Fibroblast of lung (primary cell): ENCODE data around the gene USH1G. TPM values are rescaled to one million over a fixed set of nuclear protein-coding genes. Genes with fewer than 3 reads are reported as not detected.

Source experiments
- DNase-seq, 2 donors: peaks; one replicate each; pipeline versions ENCODE4 v3.0.0 to v3.0.0-alpha.2; 2010; ENCODE audit warnings: low read depth in 2 of 2
- H2AFZ ChIP-seq: 2 replicates; pipeline ENCODE4 v1.5.1; 2012; ENCODE audit warnings: low read length, control low read depth, inconsistent platforms
- H3K27ac ChIP-seq: 2 replicates; pipeline ENCODE4 v1.5.1; 2011; ENCODE audit warnings: low read length, control low read depth; ENCODE audit not compliant: insufficient read depth
- H3K27me3 ChIP-seq: 2 replicates; pipeline ENCODE4 v1.5.1; 2011; ENCODE audit warnings: mild to moderate bottlenecking, low read length; ENCODE audit not compliant: control insufficient read depth, insufficient read depth
- H3K36me3 ChIP-seq: 2 replicates; pipeline ENCODE4 v1.5.1; 2011; ENCODE audit warnings: low read length; ENCODE audit not compliant: control insufficient read depth, insufficient read depth
- H3K4me1 ChIP-seq: 2 replicates; pipeline ENCODE4 v1.5.1; 2011; ENCODE audit warnings: low read length; ENCODE audit not compliant: control insufficient read depth, insufficient read depth; ENCODE audit errors: extremely low read depth
- H3K4me2 ChIP-seq: 2 replicates; pipeline ENCODE4 v1.5.1; 2011; ENCODE audit warnings: low read length, control low read depth; ENCODE audit not compliant: insufficient read depth; ENCODE audit errors: extremely low read depth
- H3K4me3 ChIP-seq, 4 experiments: fragments of 200-600 bp in 1 of 4; sonication (generic) in 1 of 4; replicated peaks in 1 of 4; 2 replicates each; pipeline ENCODE4 v1.5.1; 2011 to 2016; ENCODE audit warnings: low read length in 4 of 4, low read depth in 3 of 4, mild to moderate bottlenecking in 3 of 4, control low read depth in 2 of 4, inconsistent platforms in 1 of 4, mixed read lengths in 1 of 4; ENCODE audit not compliant: insufficient read depth in 1 of 4; ENCODE audit errors: control extremely low read depth in 1 of 4
- H3K79me2 ChIP-seq: 2 replicates; pipeline ENCODE4 v1.5.1; 2012; ENCODE audit warnings: mild to moderate bottlenecking, low read length, inconsistent platforms; ENCODE audit not compliant: control insufficient read depth, insufficient read depth
- H3K9ac ChIP-seq: 2 replicates; pipeline ENCODE4 v1.5.1; 2011; ENCODE audit warnings: mild to moderate bottlenecking, low read length, control low read depth; ENCODE audit not compliant: insufficient read depth
- H3K9me3 ChIP-seq: 2 replicates; pipeline ENCODE4 v1.5.1; 2012; ENCODE audit warnings: low read depth, low read length; ENCODE audit not compliant: control insufficient read depth, insufficient read depth
- H4K20me1 ChIP-seq: 2 replicates; pipeline ENCODE4 v1.5.1; 2011; ENCODE audit warnings: low read length; ENCODE audit not compliant: control insufficient read depth, insufficient read depth; ENCODE audit errors: extremely low read depth
- EZH2 ChIP-seq: IDR thresholded peaks from 2 replicates; pipeline ENCODE4 v1.5.1; 2012; ENCODE audit warnings: low read length, control low read depth, mild to moderate bottlenecking; ENCODE audit errors: missing control alignments
- polyA plus RNA-seq, 2 donors: library from polyadenylated mRNA; depleted of rRNA in 1 of 2; stranded (reverse) in 1 of 2; unstranded in 1 of 2; fragments of >200 nt; gene quantifications; 2 replicates each; pipeline ENCODE4 v1.2.1, GENCODE V29; 2011 to 2012; ENCODE audit warnings: missing spikeins in 1 of 2
- total RNA-seq: library from RNA; depleted of rRNA; stranded (reverse); fragments of >200 nt; gene quantifications from 2 replicates; pipeline ENCODE4 v1.2.1, GENCODE V29; 2014
- TF ChIP-seq, protein P1 (sequence below), 2 donors: IDR thresholded peaks in 1 of 2; conservative IDR thresholded peaks in 1 of 2; 1 replicate in 1 of 2; 2 replicates in 1 of 2; pipeline ENCODE4 v1.5.1; 2011 to 2012; ENCODE audit warnings: low read length in 2 of 2, control low read depth in 1 of 2, inconsistent platforms in 1 of 2, low read depth in 1 of 2, mild to moderate bottlenecking in 1 of 2

Gene USH1G
- total and polyA plus RNA-seq, 2 donors (not counting 1 experiment from before 2014, with no cell fraction given) = not detected

DNA sequence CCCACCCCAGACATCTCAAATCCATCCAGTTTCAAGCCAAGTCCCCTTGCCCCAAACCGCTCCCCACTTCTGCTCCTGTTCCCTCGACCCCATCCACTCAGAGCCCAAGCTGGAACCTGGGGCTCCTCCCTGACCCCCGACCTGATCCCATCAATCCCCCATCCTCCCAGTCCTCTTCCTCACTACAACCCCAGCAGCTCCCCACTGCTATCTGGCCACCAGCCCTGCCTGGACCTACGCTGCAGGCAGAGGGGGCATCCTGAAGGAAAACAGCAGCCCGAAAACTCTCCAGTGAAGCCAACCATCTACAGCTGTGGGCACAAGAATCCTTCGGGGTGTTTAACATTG lies 54.2 kb downstream of the USH1G start:
- H3K27ac ChIP-seq = no peak overlapping the region
- H3K4me1 ChIP-seq = peaks cover 7% of the 10 kb centered on the region
- DNase-seq = no peak
- no peak overlapping the region for H3K4me2 ChIP-seq
- H3K36me3 ChIP-seq = peaks cover 3% of the 10 kb centered on the region
- no peaks in the 10 kb centered on the region for H3K9me3 ChIP-seq
- no peak for TF ChIP-seq EZH2
- TF ChIP-seq, protein P1, sequence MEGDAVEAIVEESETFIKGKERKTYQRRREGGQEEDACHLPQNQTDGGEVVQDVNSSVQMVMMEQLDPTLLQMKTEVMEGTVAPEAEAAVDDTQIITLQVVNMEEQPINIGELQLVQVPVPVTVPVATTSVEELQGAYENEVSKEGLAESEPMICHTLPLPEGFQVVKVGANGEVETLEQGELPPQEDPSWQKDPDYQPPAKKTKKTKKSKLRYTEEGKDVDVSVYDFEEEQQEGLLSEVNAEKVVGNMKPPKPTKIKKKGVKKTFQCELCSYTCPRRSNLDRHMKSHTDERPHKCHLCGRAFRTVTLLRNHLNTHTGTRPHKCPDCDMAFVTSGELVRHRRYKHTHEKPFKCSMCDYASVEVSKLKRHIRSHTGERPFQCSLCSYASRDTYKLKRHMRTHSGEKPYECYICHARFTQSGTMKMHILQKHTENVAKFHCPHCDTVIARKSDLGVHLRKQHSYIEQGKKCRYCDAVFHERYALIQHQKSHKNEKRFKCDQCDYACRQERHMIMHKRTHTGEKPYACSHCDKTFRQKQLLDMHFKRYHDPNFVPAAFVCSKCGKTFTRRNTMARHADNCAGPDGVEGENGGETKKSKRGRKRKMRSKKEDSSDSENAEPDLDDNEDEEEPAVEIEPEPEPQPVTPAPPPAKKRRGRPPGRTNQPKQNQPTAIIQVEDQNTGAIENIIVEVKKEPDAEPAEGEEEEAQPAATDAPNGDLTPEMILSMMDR (conservative IDR thresholded peaks at IDR 0.05 in 1 of 2, IDR thresholded peaks at IDR 0.05 in 1 of 2; ENCODE audit: low read depth in 1 of 2, low read length in 2 of 2) = no peak
- no peak overlapping the region for H3K9ac ChIP-seq
- H2AFZ ChIP-seq = no peak overlapping the region
- H4K20me1 ChIP-seq = no peaks in the 10 kb centered on the region
- no peak overlapping the region for H3K4me3 ChIP-seq
- no peaks in the 10 kb centered on the region for H3K79me2 ChIP-seq
- no peaks in the 10 kb centered on the region for H3K27me3 ChIP-seq

DNA sequence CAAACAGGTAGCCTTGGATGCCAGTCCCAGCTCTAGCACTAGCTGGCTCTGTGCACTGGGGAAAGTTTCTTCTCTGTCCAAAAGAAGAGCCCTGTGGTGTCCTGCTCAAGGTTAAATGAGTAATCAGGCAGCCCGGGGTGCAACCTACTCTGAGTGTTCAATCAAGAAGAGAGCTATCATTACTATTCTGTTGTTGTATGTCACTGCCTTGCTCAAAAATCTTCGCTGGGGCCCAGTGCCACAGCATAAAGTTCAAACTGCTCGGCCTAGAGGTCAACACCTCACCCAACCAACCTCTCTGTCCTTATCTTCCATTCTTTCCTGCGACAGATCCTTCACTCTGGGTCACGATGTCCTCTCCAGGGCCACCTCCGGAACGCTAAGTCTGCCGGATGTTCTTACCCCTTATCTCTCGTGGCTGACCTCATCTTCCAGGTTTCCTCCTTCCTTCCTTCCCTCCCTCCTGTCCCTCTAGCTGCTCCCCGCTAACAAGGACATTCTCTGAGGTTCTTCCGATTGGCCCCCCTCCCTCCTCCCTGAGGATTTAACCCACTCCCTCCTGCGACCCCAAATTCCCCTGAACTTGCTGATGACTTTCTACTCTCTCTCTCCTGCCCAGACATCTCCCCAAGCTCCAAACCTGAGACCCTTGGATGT lies 54.7 kb downstream of the USH1G start:
- no peaks in the 10 kb centered on the region for H3K9me3 ChIP-seq
- H3K4me3 ChIP-seq = no peak overlapping the region
- no peaks in the 10 kb centered on the region for H4K20me1 ChIP-seq
- no peak overlapping the region for H2AFZ ChIP-seq
- H3K4me2 ChIP-seq = no peak overlapping the region
- H3K27me3 ChIP-seq = no peaks in the 10 kb centered on the region
- DNase-seq = no peak
- H3K36me3 ChIP-seq = peaks cover 4% of the 10 kb centered on the region
- H3K79me2 ChIP-seq = no peaks in the 10 kb centered on the region
- peaks cover 7% of the 10 kb centered on the region for H3K4me1 ChIP-seq
- H3K9ac ChIP-seq = no peak overlapping the region
- TF ChIP-seq, protein P1 (conservative IDR thresholded peaks at IDR 0.05 in 1 of 2, IDR thresholded peaks at IDR 0.05 in 1 of 2; ENCODE audit: low read depth in 1 of 2, low read length in 2 of 2) = no peak
- no peak overlapping the region for H3K27ac ChIP-seq

DNA sequence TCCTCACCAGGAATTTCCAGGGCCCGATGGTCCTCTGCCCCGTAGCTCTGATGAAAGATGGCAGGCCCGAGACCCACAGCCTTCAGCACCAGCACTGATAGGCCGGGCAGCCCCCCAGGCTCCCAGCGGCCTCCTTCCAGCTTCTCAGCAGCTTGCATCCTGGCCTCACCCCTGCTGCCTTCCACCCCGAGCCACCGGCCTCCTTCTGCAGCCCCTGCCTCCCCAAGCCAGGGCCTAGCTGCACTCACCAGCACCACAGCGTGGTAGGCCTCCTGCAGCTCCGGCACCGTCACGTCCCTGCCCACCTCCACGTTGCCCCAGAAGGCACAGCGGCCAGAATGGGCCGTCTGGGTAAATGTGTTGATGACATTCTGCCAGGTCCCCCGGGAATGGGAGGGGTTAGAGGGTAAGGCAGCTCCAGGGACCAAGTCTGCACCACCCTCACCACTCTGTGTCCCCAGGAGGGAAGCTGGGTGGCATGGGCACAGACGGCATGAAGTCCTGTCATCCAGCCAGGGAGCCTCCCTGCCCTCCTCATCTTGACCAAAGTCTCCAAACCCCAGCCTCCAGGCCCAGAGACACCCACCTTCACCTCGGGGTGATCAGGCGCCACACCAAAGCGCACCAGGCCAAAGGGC lies 56.7 kb downstream of the USH1G start:
- H3K27ac ChIP-seq = no peak overlapping the region
- peaks cover 3% of the 10 kb centered on the region for H3K4me1 ChIP-seq
- DNase-seq = no peak
- no peak overlapping the region for H3K9ac ChIP-seq
- H3K4me3 ChIP-seq = no peak overlapping the region
- H2AFZ ChIP-seq = no peak overlapping the region
- TF ChIP-seq, protein P1 (conservative IDR thresholded peaks at IDR 0.05 in 1 of 2, IDR thresholded peaks at IDR 0.05 in 1 of 2; ENCODE audit: low read depth in 1 of 2, low read length in 2 of 2) = no peak
- TF ChIP-seq EZH2 = no peak
- peaks cover 4% of the 10 kb centered on the region for H3K36me3 ChIP-seq
- H4K20me1 ChIP-seq = no peaks in the 10 kb centered on the region
- H3K79me2 ChIP-seq = no peaks in the 10 kb centered on the region
- no peaks in the 10 kb centered on the region for H3K9me3 ChIP-seq
- peaks cover 9% of the 10 kb centered on the region for H3K27me3 ChIP-seq
- no peak overlapping the region for H3K4me2 ChIP-seq

Other genes starting within 250 kb of the USH1G start
- gene CD300LF, start 210.3 kb downstream of the USH1G start, total RNA-seq = not detected in 2 replicates
- not detected in 2 replicates for gene CD300LF, start 210.3 kb downstream of the USH1G start, polyA plus RNA-seq
- 0.26 and 0.66 TPM in 2 replicates for gene RAB37, start 186.0 kb downstream of the USH1G start, total RNA-seq
- 0.08 and 0.65 TPM in 2 replicates for gene RAB37, start 186.0 kb downstream of the USH1G start, polyA plus RNA-seq
- gene NHERF1, start 174.6 kb downstream of the USH1G start, total RNA-seq = 7.2 and 10.2 TPM in 2 replicates
- gene NHERF1, start 174.6 kb downstream of the USH1G start, polyA plus RNA-seq = 13.9 and 29.7 TPM in 2 replicates
- gene NAT9, start 146.9 kb downstream of the USH1G start, total RNA-seq = 29.0 and 39.6 TPM in 2 replicates
- gene NAT9, start 146.9 kb downstream of the USH1G start, polyA plus RNA-seq = 21.2 and 34.7 TPM in 2 replicates
- 0.26 and 0.50 TPM in 2 replicates for gene GRIN2C, start 63.4 kb downstream of the USH1G start, total RNA-seq
- gene GRIN2C, start 63.4 kb downstream of the USH1G start, polyA plus RNA-seq = 0.01 TPM in 2 replicates
- gene FDXR, start 50.3 kb downstream of the USH1G start, total RNA-seq = 49.1 and 71.0 TPM in 2 replicates
- 6.8 and 11.0 TPM in 2 replicates for gene FDXR, start 50.3 kb downstream of the USH1G start, polyA plus RNA-seq
- gene FADS6, start 29.6 kb downstream of the USH1G start, total RNA-seq = not detected in 2 replicates
- gene FADS6, start 29.6 kb downstream of the USH1G start, polyA plus RNA-seq = not detected in 2 replicates
- not detected in 2 replicates for gene OTOP2, start 1.0 kb upstream of the USH1G start, total RNA-seq
- gene OTOP2, start 1.0 kb upstream of the USH1G start, polyA plus RNA-seq = not detected in 2 replicates
- not detected in 2 replicates for gene OTOP3, start 12.6 kb upstream of the USH1G start, total RNA-seq
- gene OTOP3, start 12.6 kb upstream of the USH1G start, polyA plus RNA-seq = not detected in 2 replicates
- under 0.01 and 0.17 TPM in 2 replicates for gene HID1, start 49.5 kb upstream of the USH1G start, total RNA-seq
- 0.23 and 0.27 TPM in 2 replicates for gene HID1, start 49.5 kb upstream of the USH1G start, polyA plus RNA-seq
- gene CDR2L, start 64.4 kb upstream of the USH1G start, total RNA-seq = 6.7 and 12.2 TPM in 2 replicates
- gene CDR2L, start 64.4 kb upstream of the USH1G start, polyA plus RNA-seq = 8.5 and 9.7 TPM in 2 replicates
- 26.5 and 35.2 TPM in 2 replicates for gene MRPL58, start 89.4 kb upstream of the USH1G start, total RNA-seq
- 49.1 and 60.8 TPM in 2 replicates for gene MRPL58, start 89.4 kb upstream of the USH1G start, polyA plus RNA-seq
- 258 and 317 TPM in 2 replicates for gene ATP5PD, start 123.7 kb upstream of the USH1G start, total RNA-seq
- 442 and 521 TPM in 2 replicates for gene ATP5PD, start 123.7 kb upstream of the USH1G start, polyA plus RNA-seq
- gene KCTD2, start 124.0 kb upstream of the USH1G start, total RNA-seq = 17.5 and 17.7 TPM in 2 replicates
- gene KCTD2, start 124.0 kb upstream of the USH1G start, polyA plus RNA-seq = 29.5 and 35.8 TPM in 2 replicates
- 3.6 and 8.4 TPM in 2 replicates for gene SLC16A5, start 164.7 kb upstream of the USH1G start, total RNA-seq
- 1.5 and 2.4 TPM in 2 replicates for gene SLC16A5, start 164.7 kb upstream of the USH1G start, polyA plus RNA-seq
- 2.8 and 3.1 TPM in 2 replicates for gene ARMC7, start 186.7 kb upstream of the USH1G start, total RNA-seq
- gene ARMC7, start 186.7 kb upstream of the USH1G start, polyA plus RNA-seq = 5.7 and 5.9 TPM in 2 replicates
- 25.7 and 29.9 TPM in 2 replicates for gene NT5C, start 208.5 kb upstream of the USH1G start, total RNA-seq
- gene NT5C, start 208.5 kb upstream of the USH1G start, polyA plus RNA-seq = 18.6 and 21.6 TPM in 2 replicates
- 51.9 and 78.8 TPM in 2 replicates for gene JPT1, start 231.3 kb upstream of the USH1G start, total RNA-seq
- 142 and 271 TPM in 2 replicates for gene JPT1, start 231.3 kb upstream of the USH1G start, polyA plus RNA-seq